Measurements from ENCODE around the gene WFDC11.
"Not testable (repeated sequence)": the region's sequence is repeated elsewhere in the genome, so short reads cannot be mapped to it uniquely, and the experiment has no call there.

The WFDC11 gene

GRCh38 chr20:45670139-45670538 is at the start of gene WFDC11:
WFDC11 (minus strand) TSS chr20:45670239; CDS start chr20:45650600, 19,639 bp downstream.
- DNase-seq (ENCODE audit: low spot score): no peak

- not testable (repeated sequence) for DNase-seq (ENCODE audit: low spot score)
These were observed 46.2 kb upstream of the WFDC11 start for GRCh38 chr20:45716141-45716688.

- no peak for DNase-seq (ENCODE audit: low spot score)
These were observed 35.1 kb upstream of the WFDC11 start, which contains the start of gene WFDC10B for GRCh38 chr20:45704969-45705637. WFDC10B (minus strand) TSS chr20:45705019; CDS start chr20:45685992, 19,027 bp downstream.

- no peak for DNase-seq (ENCODE audit: low spot score)
These were observed 31.8 kb upstream of the WFDC11 start, which contains the start of gene WFDC13 for GRCh38 chr20:45701873-45702272. WFDC13 (plus strand) TSS chr20:45702038; CDS start chr20:45702124, 86 bp downstream.

GRCh38 chr20:45701104-45701503 is 31.1 kb upstream of the WFDC11 start:
- no peak for DNase-seq (ENCODE audit: low spot score)

GRCh38 chr20:45695496-45695895 is 25.5 kb upstream of the WFDC11 start:
- no peak for DNase-seq (ENCODE audit: low spot score)

GRCh38 chr20:45693346-45693745 is 23.3 kb upstream of the WFDC11 start:
- DNase-seq (ENCODE audit: low spot score): not testable (repeated sequence)

- DNase-seq (ENCODE audit: low spot score): no peak
These were observed 15.9 kb upstream of the WFDC11 start for GRCh38 chr20:45685896-45686295.

- no peak for DNase-seq (ENCODE audit: low spot score)
These were observed 9.6 kb upstream of the WFDC11 start for GRCh38 chr20:45679650-45680049.

GRCh38 chr20:45672765-45673164 is 2.7 kb upstream of the WFDC11 start:
- no peak for DNase-seq (ENCODE audit: low spot score)

- not testable (repeated sequence) for DNase-seq (ENCODE audit: low spot score)
These were observed 13.0 kb downstream of the WFDC11 start for GRCh38 chr20:45657038-45657437.

GRCh38 chr20:45651726-45652125 is 18.3 kb downstream of the WFDC11 start:
- not testable (repeated sequence) for DNase-seq (ENCODE audit: low spot score)

- no peak for DNase-seq (ENCODE audit: low spot score)
These were observed 20.7 kb downstream of the WFDC11 start for GRCh38 chr20:45649312-45649863.

- DNase-seq (ENCODE audit: low spot score): no peak
These were observed 22.5 kb downstream of the WFDC11 start for GRCh38 chr20:45647441-45648050.

- DNase-seq (ENCODE audit: low spot score): no peak
These were observed 23.2 kb downstream of the WFDC11 start for GRCh38 chr20:45646875-45647274.

GRCh38 chr20:45645869-45646268 is 24.2 kb downstream of the WFDC11 start:
- DNase-seq (ENCODE audit: low spot score): not testable (repeated sequence)

GRCh38 chr20:45641076-45641475 is 29.0 kb downstream of the WFDC11 start:
- DNase-seq (ENCODE audit: low spot score): not testable (repeated sequence)

GRCh38 chr20:45639687-45640086 is 30.4 kb downstream of the WFDC11 start:
- no peak for DNase-seq (ENCODE audit: low spot score)

GRCh38 chr20:45636513-45636912 is 33.5 kb downstream of the WFDC11 start:
- no peak for DNase-seq (ENCODE audit: low spot score)

GRCh38 chr20:45631184-45631583 is 38.9 kb downstream of the WFDC11 start, which contains the start of gene WFDC9:
WFDC9 (minus strand) TSS chr20:45631284; CDS start chr20:45610181, 21,103 bp downstream.
- DNase-seq (ENCODE audit: low spot score): no peak

GRCh38 chr20:45630371-45630770 is 39.7 kb downstream of the WFDC11 start:
- DNase-seq (ENCODE audit: low spot score): no peak

- peak; percentile 13 for DNase-seq (ENCODE audit: low spot score)
These were observed 40.4 kb downstream of the WFDC11 start, which contains the start of gene WFDC10A for GRCh38 chr20:45629496-45630100. WFDC10A (plus strand) TSS chr20:45629739; CDS start chr20:45629814, 75 bp downstream.

All from CD4-positive, alpha-beta T cell treated with Interleukin-2 at 100 ng/mL for 4 hours (primary cell).